ENCODE measurements around the gene RNF10. TPM values are rescaled to one million over a fixed set of nuclear protein-coding genes. Genes with fewer than 3 reads are reported as not detected.

Gene RNF10
- polyA plus RNA-seq, 1 of the 3 experiments (the other 2 are of a cell fraction) = 118 TPM

GRCh38 chr12:120546050-120546386 lies 11.9 kb downstream of the RNF10 start:
- TF ChIP-seq FOSL2 (IDR thresholded peaks at IDR 0.05; ENCODE audit: borderline replicate concordance, low read depth) (no peak), TEAD4 (IDR thresholded peaks at IDR 0.05; ENCODE audit: borderline replicate concordance, insufficient read depth) (no peak), GABPA (IDR thresholded peaks at IDR 0.05; ENCODE audit: low read depth) (no peak), SIN3A (IDR thresholded peaks at IDR 0.05; ENCODE audit: borderline replicate concordance, low read depth, low read length) (no peak), YY1 (IDR thresholded peaks at IDR 0.05; ENCODE audit: low read depth) (no peak), RXRA (IDR thresholded peaks at IDR 0.05; ENCODE audit: borderline replicate concordance, low read depth) (no peak), RFX5 (IDR thresholded peaks at IDR 0.05; ENCODE audit: low read length) (no peak), USF1 (IDR thresholded peaks at IDR 0.05; ENCODE audit: borderline replicate concordance, low read depth) (no peak), EZH2phosphoT487 (IDR thresholded peaks at IDR 0.05; ENCODE audit: borderline replicate concordance, low read depth) (no peak), JUND (IDR thresholded peaks at IDR 0.05) (no peak), RCOR1 (IDR thresholded peaks at IDR 0.05; ENCODE audit: low read length) (no peak), ELF1 (IDR thresholded peaks at IDR 0.05) (no peak), GATA2 (CRISPR knock-in tag; IDR thresholded peaks at IDR 0.05) (no peak), CHD2 (IDR thresholded peaks at IDR 0.05; ENCODE audit: low read length, partially characterized antibody) (no peak), TCF12 (IDR thresholded peaks at IDR 0.05) (no peak), EP300 (IDR thresholded peaks at IDR 0.05; ENCODE audit: borderline replicate concordance in 1 of 2, low read depth in 1 of 2, low read length in 1 of 2) (no peak), MEF2A (IDR thresholded peaks at IDR 0.05; ENCODE audit: borderline replicate concordance, low read depth) (no peak)
- TF ChIP-seq, protein P1, sequence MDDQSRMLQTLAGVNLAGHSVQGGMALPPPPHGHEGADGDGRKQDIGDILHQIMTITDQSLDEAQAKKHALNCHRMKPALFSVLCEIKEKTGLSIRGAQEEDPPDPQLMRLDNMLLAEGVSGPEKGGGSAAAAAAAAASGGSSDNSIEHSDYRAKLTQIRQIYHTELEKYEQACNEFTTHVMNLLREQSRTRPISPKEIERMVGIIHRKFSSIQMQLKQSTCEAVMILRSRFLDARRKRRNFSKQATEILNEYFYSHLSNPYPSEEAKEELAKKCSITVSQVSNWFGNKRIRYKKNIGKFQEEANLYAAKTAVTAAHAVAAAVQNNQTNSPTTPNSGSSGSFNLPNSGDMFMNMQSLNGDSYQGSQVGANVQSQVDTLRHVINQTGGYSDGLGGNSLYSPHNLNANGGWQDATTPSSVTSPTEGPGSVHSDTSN (IDR thresholded peaks at IDR 0.05) = no peak
- no peak for DNase-seq
- Histone ChIP-seq H3K36me3 (replicated peaks in 1 of 2; ENCODE audit: control insufficient read depth in 1 of 2, insufficient read depth in 2 of 2, low read length in 1 of 2) (peaks cover 29 to 45% of the 10 kb centered on the region in 2 experiments), H3F3A (replicated peaks; ENCODE audit: insufficient read depth) (no peaks in the 10 kb centered on the region), H2AFZ (ENCODE audit: low read depth) (no peak overlapping the region), H4K20me1 (ENCODE audit: insufficient read depth) (peaks cover 79% of the 10 kb centered on the region), H3K4me1 (ENCODE audit: control insufficient read depth in 1 of 2, insufficient read depth in 2 of 2, low read depth in 1 of 2, low read length in 1 of 2) (peaks cover 0 to 5% of the 10 kb centered on the region in 2 experiments; a peak in 1 of 4 replicates), H3K9me3 (no peaks in the 10 kb centered on the region), H3K4me2 (no peak overlapping the region), H3K9me2 (no peaks in the 10 kb centered on the region), H3K9ac (no peak overlapping the region), H3K27me3 (ENCODE audit: insufficient read depth) (no peaks in the 10 kb centered on the region), H3K4me3 (ENCODE audit: low read depth in 2 of 2, low read length in 1 of 2) (no peak overlapping the region), H3K79me2 (ENCODE audit: insufficient read depth) (peaks cover 100% of the 10 kb centered on the region), H3K27ac (ENCODE audit: low read depth in 2 of 2, low read length in 1 of 2) (no peak overlapping the region)
- ChIA-PET POLR2A (no interaction called here), CTCF (no interaction called here)
- 94% methylated on average over 3 of the region's 3 CpGs for WGBS (ENCODE audit: low lambda C conversion rate)

- Histone ChIP-seq H3K9ac (no peak overlapping the region), H3F3A (replicated peaks; ENCODE audit: insufficient read depth) (no peaks in the 10 kb centered on the region), H3K9me2 (no peaks in the 10 kb centered on the region), H3K79me2 (ENCODE audit: insufficient read depth) (peaks cover 52% of the 10 kb centered on the region), H3K27me3 (ENCODE audit: insufficient read depth) (no peaks in the 10 kb centered on the region), H3K27ac (ENCODE audit: low read depth in 2 of 2, low read length in 1 of 2) (no peak overlapping the region), H4K20me1 (ENCODE audit: insufficient read depth) (peaks cover 19% of the 10 kb centered on the region), H3K4me1 (ENCODE audit: control insufficient read depth in 1 of 2, insufficient read depth in 2 of 2, low read depth in 1 of 2, low read length in 1 of 2) (no peaks in the 10 kb centered on the region), H2AFZ (ENCODE audit: low read depth) (no peak overlapping the region), H3K4me3 (ENCODE audit: low read depth in 2 of 2, low read length in 1 of 2) (no peak overlapping the region), H3K9me3 (no peaks in the 10 kb centered on the region), H3K4me2 (no peak overlapping the region), H3K36me3 (replicated peaks in 1 of 2; ENCODE audit: control insufficient read depth in 1 of 2, insufficient read depth in 2 of 2, low read length in 1 of 2) (peaks cover 33 to 55% of the 10 kb centered on the region in 2 experiments)
- 100% methylated on average over 1 of the region's 1 CpG for WGBS (ENCODE audit: low lambda C conversion rate)
- ChIA-PET CTCF (interaction anchor here (0.9 kb wide), 1 partner anchor 28 kb away, joined by 3 read pairs; no protein-coding TSS in a partner anchor), POLR2A (interaction anchor here (1.3 kb wide), 1 partner anchor 27 kb away, joined by 4 read pairs; the partner anchor contains the start of gene POP5)
- no peak for DNase-seq
- TF ChIP-seq EP300 (IDR thresholded peaks at IDR 0.05; ENCODE audit: borderline replicate concordance in 1 of 2, low read depth in 1 of 2, low read length in 1 of 2) (no peak), SMC3 (IDR thresholded peaks at IDR 0.05; ENCODE audit: low read depth, low read length) (no peak), RXRA (IDR thresholded peaks at IDR 0.05; ENCODE audit: borderline replicate concordance, low read depth) (no peak), ZBTB33 (IDR thresholded peaks at IDR 0.05; ENCODE audit: borderline replicate concordance, low read depth) (no peak), TEAD4 (IDR thresholded peaks at IDR 0.05; ENCODE audit: borderline replicate concordance, insufficient read depth) (no peak), MAX (IDR thresholded peaks at IDR 0.05; ENCODE audit: low read depth) (no peak), FOXJ3 (CRISPR knock-in tag; IDR thresholded peaks at IDR 0.05) (no peak), MXI1 (IDR thresholded peaks at IDR 0.05; ENCODE audit: low read depth, low read length) (no peak)
Measured at GRCh38 chr12:120554678-120555077, 20.5 kb downstream of the RNF10 start.

All from SK-N-SH (cell line).